Stimulated activated CD8-positive, alpha-beta memory T cell treated with anti-CD3 and anti-CD28 coated beads, Interleukin-12 subunit alpha, Interleukin-12 subunit beta, amount 100 ng/mL, for 24 hours (primary cell): Measurements from ENCODE around the gene ALOX5.

Source experiments
- DNase-seq: peaks from one replicate; pipeline ENCODE4 v3.0.0-alpha.2; 2020; ENCODE audit errors: extremely low read depth

Gene ALOX5

GRCh38 chr10:45424668-45425404 lies 50.8 kb downstream of the ALOX5 start:
- no peak for DNase-seq

GRCh38 chr10:45425621-45426563 lies 51.9 kb downstream of the ALOX5 start:
- no peak for DNase-seq

- no peak for DNase-seq
These were observed 53.4 kb downstream of the ALOX5 start for GRCh38 chr10:45427262-45427969.

GRCh38 chr10:45427970-45428366 lies 54.0 kb downstream of the ALOX5 start:
- DNase-seq = no peak

GRCh38 chr10:45428611-45429510 lies 54.8 kb downstream of the ALOX5 start:
- DNase-seq = no peak

- no peak for DNase-seq
These were observed 55.8 kb downstream of the ALOX5 start for GRCh38 chr10:45429790-45430189.

- no peak for DNase-seq
These were observed 58.1 kb downstream of the ALOX5 start for GRCh38 chr10:45432113-45432512.

GRCh38 chr10:45432700-45433472 lies 58.9 kb downstream of the ALOX5 start:
- no peak for DNase-seq

GRCh38 chr10:45433716-45434469 lies 59.9 kb downstream of the ALOX5 start:
- DNase-seq = no peak

- DNase-seq = no peak
These were observed 63.8 kb downstream of the ALOX5 start for GRCh38 chr10:45437587-45438465.

GRCh38 chr10:45438466-45439090 lies 64.6 kb downstream of the ALOX5 start:
- no peak for DNase-seq

GRCh38 chr10:45439365-45439764 lies 65.3 kb downstream of the ALOX5 start:
- no peak for DNase-seq

- DNase-seq = no peak
These were observed 65.9 kb downstream of the ALOX5 start for GRCh38 chr10:45439873-45440272.

GRCh38 chr10:45440511-45441062 lies 66.6 kb downstream of the ALOX5 start:
- DNase-seq = no peak

- no peak for DNase-seq
These were observed 67.5 kb downstream of the ALOX5 start for GRCh38 chr10:45441239-45442190.

GRCh38 chr10:45442251-45442650 lies 68.2 kb downstream of the ALOX5 start:
- no peak for DNase-seq

GRCh38 chr10:45442662-45443061 lies 68.6 kb downstream of the ALOX5 start:
- no peak for DNase-seq
